ENCODE measurements around the gene CENPV.

Gene CENPV

DNA sequence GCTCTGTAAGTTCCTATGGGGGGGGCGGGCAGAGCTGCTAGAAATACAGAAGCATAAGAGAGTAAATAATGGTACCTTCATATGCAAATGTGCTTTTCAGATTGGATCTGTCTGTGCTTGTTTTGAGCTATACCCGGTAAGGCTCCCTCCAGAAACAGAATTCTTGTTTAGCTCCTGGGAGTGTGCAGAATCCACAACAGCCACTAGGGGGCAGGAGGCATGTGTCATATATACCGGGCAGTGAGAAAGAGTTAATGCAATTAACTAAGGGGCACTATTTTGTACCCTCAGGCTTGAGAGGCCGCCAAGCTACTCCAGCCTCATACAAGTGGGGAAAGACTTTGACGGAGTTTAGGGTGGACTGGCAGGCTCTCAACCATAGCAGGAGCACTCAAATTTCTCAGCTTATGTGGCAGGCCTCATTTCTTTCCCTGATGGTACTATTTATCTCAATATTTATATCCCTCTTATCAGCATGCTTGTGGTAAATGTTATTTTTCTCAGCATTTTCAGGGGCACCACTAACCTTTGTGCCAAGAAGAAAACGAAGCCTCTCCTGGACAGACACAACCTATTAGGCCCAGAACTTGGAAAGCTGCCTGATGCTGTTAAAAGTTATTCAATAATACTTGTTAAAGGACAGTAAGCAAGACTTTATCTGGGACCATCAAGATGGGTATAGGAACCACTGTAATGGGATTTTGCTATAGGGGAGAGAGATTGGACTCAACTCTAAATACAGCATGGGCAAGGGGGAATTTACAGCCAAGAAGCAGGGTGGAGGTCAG, 10.7 kb upstream of the CENPV start:
- H3K4me3 ChIP-seq (ENCODE audit: insufficient read depth, low read depth, low read length, poor library complexity, severe bottlenecking) = no peak overlapping the region
- H3K4me1 ChIP-seq (ENCODE audit: control insufficient read depth, insufficient read depth, low read length, poor library complexity, severe bottlenecking) = no peaks in the 10 kb centered on the region
- no peak overlapping the region for H3K27ac ChIP-seq (ENCODE audit: insufficient read depth, low read length, poor library complexity, severe bottlenecking)
- no peaks in the 10 kb centered on the region for H3K9me3 ChIP-seq (ENCODE audit: control insufficient read depth, low read length)
- DNase-seq = peak; percentile 41 to 58 (median 43)
- no peaks in the 10 kb centered on the region for H3K36me3 ChIP-seq (ENCODE audit: control insufficient read depth, insufficient read depth, low read length)
- H3K27me3 ChIP-seq (replicated peaks; ENCODE audit: control insufficient read depth, insufficient read depth, low read length, poor library complexity, severe bottlenecking) = no peaks in the 10 kb centered on the region

DNA sequence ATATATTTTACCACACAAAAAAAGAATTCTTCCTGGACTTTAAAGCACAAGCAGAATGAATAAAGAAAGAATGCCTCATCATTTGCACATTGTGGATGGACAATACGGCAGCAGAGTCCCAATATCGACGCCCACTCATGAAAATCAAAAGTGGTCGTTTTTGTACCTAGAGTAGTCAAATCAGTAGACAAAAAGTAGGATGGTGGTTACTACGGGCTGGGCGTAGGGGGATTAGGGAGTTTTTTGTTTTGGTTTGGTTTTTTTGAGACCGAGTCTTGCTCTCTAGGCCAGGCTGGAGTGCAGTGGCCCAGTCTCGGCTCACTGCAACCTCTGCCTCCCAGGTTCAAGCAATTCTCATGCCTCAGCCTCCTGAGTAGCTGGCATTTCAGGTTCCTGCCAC, 8.6 kb upstream of the CENPV start:
- Histone ChIP-seq H3K27ac (ENCODE audit: insufficient read depth, low read length, poor library complexity, severe bottlenecking) (no peak overlapping the region), H3K36me3 (ENCODE audit: control insufficient read depth, insufficient read depth, low read length) (no peaks in the 10 kb centered on the region), H3K27me3 (replicated peaks; ENCODE audit: control insufficient read depth, insufficient read depth, low read length, poor library complexity, severe bottlenecking) (no peaks in the 10 kb centered on the region), H3K9me3 (ENCODE audit: control insufficient read depth, low read length) (no peaks in the 10 kb centered on the region), H3K4me1 (ENCODE audit: control insufficient read depth, insufficient read depth, low read length, poor library complexity, severe bottlenecking) (no peaks in the 10 kb centered on the region), H3K4me3 (ENCODE audit: insufficient read depth, low read depth, low read length, poor library complexity, severe bottlenecking) (no peak overlapping the region)
- no peak for DNase-seq

- Histone ChIP-seq H3K27me3 (replicated peaks; ENCODE audit: control insufficient read depth, insufficient read depth, low read length, poor library complexity, severe bottlenecking) (no peaks in the 10 kb centered on the region), H3K27ac (ENCODE audit: insufficient read depth, low read length, poor library complexity, severe bottlenecking) (no peak overlapping the region), H3K9me3 (ENCODE audit: control insufficient read depth, low read length) (no peaks in the 10 kb centered on the region), H3K36me3 (ENCODE audit: control insufficient read depth, insufficient read depth, low read length) (no peaks in the 10 kb centered on the region), H3K4me1 (ENCODE audit: control insufficient read depth, insufficient read depth, low read length, poor library complexity, severe bottlenecking) (no peaks in the 10 kb centered on the region), H3K4me3 (ENCODE audit: insufficient read depth, low read depth, low read length, poor library complexity, severe bottlenecking) (no peak overlapping the region)
- no peak for DNase-seq
Observed at GRCh38 chr17:16358394-16358793, 5.1 kb upstream of the CENPV start.

DNA sequence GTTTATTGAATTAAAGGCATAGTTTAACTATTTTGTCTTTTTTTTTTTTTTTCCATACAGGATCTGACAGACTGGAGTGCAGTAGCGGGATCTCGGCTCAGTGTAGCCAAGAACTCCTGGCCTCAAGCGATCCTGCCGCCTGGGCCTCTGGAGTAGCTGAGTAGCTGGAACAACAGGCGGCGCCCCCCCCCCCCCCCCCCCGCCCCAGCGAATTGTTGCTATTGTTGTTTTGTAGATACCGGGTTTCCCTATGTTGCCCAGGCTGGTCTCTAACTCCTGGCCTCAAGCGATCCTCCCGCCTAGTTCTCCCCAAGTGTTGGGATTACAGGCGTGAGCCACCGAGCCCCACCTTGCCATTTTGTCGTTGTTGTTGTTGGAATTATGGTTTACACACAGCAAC, 1.3 kb upstream of the CENPV start:
- H3K27ac ChIP-seq (ENCODE audit: insufficient read depth, low read length, poor library complexity, severe bottlenecking) = no peak overlapping the region
- H3K4me3 ChIP-seq (ENCODE audit: insufficient read depth, low read depth, low read length, poor library complexity, severe bottlenecking) = no peak overlapping the region
- DNase-seq = no peak
- no peaks in the 10 kb centered on the region for H3K9me3 ChIP-seq (ENCODE audit: control insufficient read depth, low read length)
- peaks cover 7% of the 10 kb centered on the region for H3K4me1 ChIP-seq (ENCODE audit: control insufficient read depth, insufficient read depth, low read length, poor library complexity, severe bottlenecking)
- H3K36me3 ChIP-seq (ENCODE audit: control insufficient read depth, insufficient read depth, low read length) = no peaks in the 10 kb centered on the region
- H3K27me3 ChIP-seq (replicated peaks; ENCODE audit: control insufficient read depth, insufficient read depth, low read length, poor library complexity, severe bottlenecking) = no peaks in the 10 kb centered on the region

DNA sequence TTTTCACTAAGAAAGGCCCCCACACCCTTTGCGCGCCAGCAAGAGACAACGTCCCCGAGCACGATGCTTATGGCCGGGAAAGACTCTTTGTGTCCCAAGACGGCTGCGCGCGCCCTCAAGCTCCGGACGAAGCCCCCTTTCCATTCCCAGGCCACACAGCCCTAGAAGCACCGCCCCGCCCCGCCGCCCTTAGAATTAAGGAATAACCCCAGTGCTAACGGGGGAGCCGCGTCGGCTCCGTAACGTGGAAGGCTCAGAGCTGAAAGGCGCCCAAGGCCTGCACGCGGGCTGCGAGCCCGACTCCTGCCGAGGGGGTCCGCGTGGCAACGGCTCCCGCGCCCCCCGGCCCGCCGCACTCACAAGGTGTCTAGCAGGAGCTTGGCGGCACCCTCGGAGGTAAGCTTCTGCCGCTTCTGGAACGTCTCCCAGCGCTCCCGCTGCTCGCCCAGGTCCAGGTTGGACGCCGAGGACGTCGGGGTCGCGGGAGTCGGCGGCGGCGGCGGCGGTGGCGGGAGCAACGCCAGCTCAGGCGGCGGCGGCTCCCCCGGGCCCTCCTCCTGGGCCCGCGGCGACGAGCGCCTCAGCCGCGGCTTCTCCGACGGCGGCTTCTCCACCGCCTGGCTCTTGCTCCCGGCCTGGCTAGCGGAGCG, 477 bp downstream of the CENPV start:
- no peaks in the 10 kb centered on the region for H3K9me3 ChIP-seq (ENCODE audit: control insufficient read depth, low read length)
- peak overlapping the region; percentile 32 for H3K27ac ChIP-seq (ENCODE audit: insufficient read depth, low read length, poor library complexity, severe bottlenecking)
- H3K4me3 ChIP-seq (ENCODE audit: insufficient read depth, low read depth, low read length, poor library complexity, severe bottlenecking) = peak overlapping the region; percentile 76
- peaks cover 7% of the 10 kb centered on the region for H3K4me1 ChIP-seq (ENCODE audit: control insufficient read depth, insufficient read depth, low read length, poor library complexity, severe bottlenecking)
- H3K36me3 ChIP-seq (ENCODE audit: control insufficient read depth, insufficient read depth, low read length) = no peaks in the 10 kb centered on the region
- peak in 2 of 3 donors; percentile 7 to 8 for DNase-seq
- H3K27me3 ChIP-seq (replicated peaks; ENCODE audit: control insufficient read depth, insufficient read depth, low read length, poor library complexity, severe bottlenecking) = no peaks in the 10 kb centered on the region

DNA sequence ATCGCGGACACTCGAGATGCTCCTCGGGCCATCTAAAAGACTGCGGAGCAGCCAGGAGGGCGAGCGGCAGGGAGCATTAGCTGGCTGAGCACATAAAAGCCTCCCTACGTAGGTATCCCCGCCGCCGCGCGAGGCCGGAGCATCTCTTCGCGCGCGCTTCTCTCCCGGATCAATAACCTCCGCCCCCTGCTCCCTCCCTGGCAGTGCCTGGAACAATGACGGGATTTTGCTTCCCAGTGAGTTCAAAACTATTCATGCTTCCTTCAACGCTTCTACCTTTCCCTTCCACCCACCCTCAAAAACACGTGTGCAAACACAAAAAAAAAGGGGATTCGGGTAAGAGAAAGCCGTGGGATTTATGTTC, 984 bp downstream of the CENPV start:
- H3K4me1 ChIP-seq (ENCODE audit: control insufficient read depth, insufficient read depth, low read length, poor library complexity, severe bottlenecking) = peaks cover 7% of the 10 kb centered on the region
- H3K36me3 ChIP-seq (ENCODE audit: control insufficient read depth, insufficient read depth, low read length) = no peaks in the 10 kb centered on the region
- H3K9me3 ChIP-seq (ENCODE audit: control insufficient read depth, low read length) = no peaks in the 10 kb centered on the region
- H3K27ac ChIP-seq (ENCODE audit: insufficient read depth, low read length, poor library complexity, severe bottlenecking) = no peak overlapping the region
- no peak for DNase-seq
- H3K27me3 ChIP-seq (replicated peaks; ENCODE audit: control insufficient read depth, insufficient read depth, low read length, poor library complexity, severe bottlenecking) = no peaks in the 10 kb centered on the region
- H3K4me3 ChIP-seq (ENCODE audit: insufficient read depth, low read depth, low read length, poor library complexity, severe bottlenecking) = peak overlapping the region; percentile 76

DNA sequence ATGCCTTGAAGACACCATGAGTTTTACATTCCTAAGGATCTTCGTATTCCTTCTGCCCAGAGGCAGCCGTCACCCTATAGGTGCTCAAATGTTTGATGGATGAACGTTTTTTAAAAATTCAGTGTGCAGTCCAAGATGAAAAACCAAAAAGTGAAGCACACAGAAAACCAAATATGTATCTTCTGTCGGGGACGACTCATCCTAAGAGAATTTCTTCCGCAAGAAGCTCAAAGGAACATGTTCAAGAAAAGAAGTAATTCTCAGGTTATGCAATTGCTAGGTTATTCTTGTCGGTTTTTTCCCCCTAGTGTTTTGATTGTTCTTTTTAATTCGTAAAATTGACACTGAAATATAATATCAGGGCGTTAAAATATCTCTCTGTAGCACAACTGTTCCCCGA, 1.4 kb downstream of the CENPV start:
- no peaks in the 10 kb centered on the region for H3K27me3 ChIP-seq (replicated peaks; ENCODE audit: control insufficient read depth, insufficient read depth, low read length, poor library complexity, severe bottlenecking)
- peaks cover 7% of the 10 kb centered on the region for H3K4me1 ChIP-seq (ENCODE audit: control insufficient read depth, insufficient read depth, low read length, poor library complexity, severe bottlenecking)
- no peaks in the 10 kb centered on the region for H3K36me3 ChIP-seq (ENCODE audit: control insufficient read depth, insufficient read depth, low read length)
- peak overlapping the region; percentile 76 for H3K4me3 ChIP-seq (ENCODE audit: insufficient read depth, low read depth, low read length, poor library complexity, severe bottlenecking)
- no peak overlapping the region for H3K27ac ChIP-seq (ENCODE audit: insufficient read depth, low read length, poor library complexity, severe bottlenecking)
- H3K9me3 ChIP-seq (ENCODE audit: control insufficient read depth, low read length) = no peaks in the 10 kb centered on the region
- DNase-seq = no peak

DNA sequence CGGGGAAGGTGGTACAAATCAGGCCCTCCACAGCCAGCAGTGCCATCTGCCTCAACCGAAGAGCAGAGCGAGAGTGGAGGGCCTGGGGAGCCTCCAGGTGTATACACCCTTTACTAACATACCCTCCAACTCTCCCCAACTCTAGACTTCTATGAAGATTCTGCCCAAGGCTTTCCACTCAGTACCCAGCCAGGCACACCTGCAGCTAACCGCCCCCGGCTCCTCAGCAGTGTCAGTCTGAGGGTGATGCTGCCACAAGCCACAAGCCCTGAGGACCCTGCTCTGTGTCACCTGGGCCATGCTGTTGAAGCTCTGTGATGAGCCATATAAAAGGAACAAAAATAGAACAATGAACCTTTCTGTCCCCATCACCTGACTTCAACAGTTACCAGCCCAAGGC, 3.8 kb downstream of the CENPV start:
- no peaks in the 10 kb centered on the region for H3K27me3 ChIP-seq (replicated peaks; ENCODE audit: control insufficient read depth, insufficient read depth, low read length, poor library complexity, severe bottlenecking)
- H3K27ac ChIP-seq (ENCODE audit: insufficient read depth, low read length, poor library complexity, severe bottlenecking) = no peak overlapping the region
- H3K4me3 ChIP-seq (ENCODE audit: insufficient read depth, low read depth, low read length, poor library complexity, severe bottlenecking) = no peak overlapping the region
- no peaks in the 10 kb centered on the region for H3K9me3 ChIP-seq (ENCODE audit: control insufficient read depth, low read length)
- no peaks in the 10 kb centered on the region for H3K36me3 ChIP-seq (ENCODE audit: control insufficient read depth, insufficient read depth, low read length)
- no peak for DNase-seq
- peaks cover 7% of the 10 kb centered on the region for H3K4me1 ChIP-seq (ENCODE audit: control insufficient read depth, insufficient read depth, low read length, poor library complexity, severe bottlenecking)

GRCh38 chr17:16348586-16348985, 4.7 kb downstream of the CENPV start:
- no peak overlapping the region for H3K4me3 ChIP-seq (ENCODE audit: insufficient read depth, low read depth, low read length, poor library complexity, severe bottlenecking)
- H3K4me1 ChIP-seq (ENCODE audit: control insufficient read depth, insufficient read depth, low read length, poor library complexity, severe bottlenecking) = peaks cover 7% of the 10 kb centered on the region
- no peaks in the 10 kb centered on the region for H3K27me3 ChIP-seq (replicated peaks; ENCODE audit: control insufficient read depth, insufficient read depth, low read length, poor library complexity, severe bottlenecking)
- H3K36me3 ChIP-seq (ENCODE audit: control insufficient read depth, insufficient read depth, low read length) = no peaks in the 10 kb centered on the region
- no peak overlapping the region for H3K27ac ChIP-seq (ENCODE audit: insufficient read depth, low read length, poor library complexity, severe bottlenecking)
- no peak for DNase-seq
- H3K9me3 ChIP-seq (ENCODE audit: control insufficient read depth, low read length) = no peaks in the 10 kb centered on the region

- H3K27ac ChIP-seq (ENCODE audit: insufficient read depth, low read length, poor library complexity, severe bottlenecking) = no peak overlapping the region
- no peak overlapping the region for H3K4me3 ChIP-seq (ENCODE audit: insufficient read depth, low read depth, low read length, poor library complexity, severe bottlenecking)
- no peak for DNase-seq
- no peaks in the 10 kb centered on the region for H3K4me1 ChIP-seq (ENCODE audit: control insufficient read depth, insufficient read depth, low read length, poor library complexity, severe bottlenecking)
- no peaks in the 10 kb centered on the region for H3K27me3 ChIP-seq (replicated peaks; ENCODE audit: control insufficient read depth, insufficient read depth, low read length, poor library complexity, severe bottlenecking)
- H3K9me3 ChIP-seq (ENCODE audit: control insufficient read depth, low read length) = no peaks in the 10 kb centered on the region
- H3K36me3 ChIP-seq (ENCODE audit: control insufficient read depth, insufficient read depth, low read length) = peaks cover 7% of the 10 kb centered on the region
Observed at GRCh38 chr17:16346721-16347271, 6.5 kb downstream of the CENPV start.

All from effector memory CD4-positive, alpha-beta T cell (primary cell).